Ovary (tissue), 9 donors: Measurements from ENCODE around the gene IFITM10. TPM values are rescaled to one million over a fixed set of nuclear protein-coding genes. Genes with fewer than 3 reads are reported as not detected.

ENCODE experiments used
- DNase-seq, 5 donors: peaks; one replicate each; pipeline ENCODE4 v3.0.0-alpha.2; 2019 to 2020
- H3K27ac ChIP-seq, 2 donors: fragments of 200-600 bp; one replicate each; pipeline versions ENCODE4 v1.5.1 to v1.8.0; 2019 to 2022
- H3K27me3 ChIP-seq: fragments of 200-600 bp; one replicate; pipeline ENCODE4 v1.8.0; 2022
- H3K36me3 ChIP-seq: fragments of 200-600 bp; sonication (generic); one replicate; pipeline ENCODE4 v1.5.1; 2019
- H3K4me1 ChIP-seq: one replicate; pipeline ENCODE4 v1.8.1; 2013; ENCODE audit warnings: mild to moderate bottlenecking, moderate library complexity; ENCODE audit not compliant: insufficient read depth
- H3K4me3 ChIP-seq: fragments of 200-600 bp; sonication (generic); one replicate; pipeline ENCODE4 v1.5.1; 2017
- H3K9me3 ChIP-seq, 2 donors: fragments of 200-600 bp in 1 of 2; sonication (generic) in 1 of 2; one replicate each; pipeline versions ENCODE4 v1.5.1 to v1.8.1; 2013 to 2019; ENCODE audit warnings: mild to moderate bottlenecking in 1 of 2, moderate library complexity in 1 of 2
- CTCF ChIP-seq, 3 donors: fragments of 450-650 bp in 2 of 3; fragments of 200-600 bp in 1 of 3; IDR thresholded peaks; one replicate each; pipeline versions ENCODE4 v1.5.1 to v1.8.0; 2016 to 2022; ENCODE audit warnings: antibody characterized with exemption in 3 of 3, mild to moderate bottlenecking in 1 of 3
- EP300 ChIP-seq: sonication (generic); formaldehyde crosslinking; IDR thresholded peaks from one replicate; pipeline ENCODE4 v1.6.1; 2017; ENCODE audit warnings: antibody characterized with exemption
- POLR2A ChIP-seq: fragments of 450-650 bp; IDR thresholded peaks from one replicate; pipeline ENCODE4 v1.6.1; 2017; ENCODE audit warnings: antibody characterized with exemption, mild to moderate bottlenecking, moderate library complexity
- WGBS, 3 donors: extraction: QIAGEN DNeasy Blood & Tissue Kit in 1 of 3; methylation state at CpG; one replicate each; pipeline versions ENCODE4 v1.1.5 to v1.1.7; 2013 to 2017; 5-methylcytosine and 5-hydroxymethylcytosine counted together
- intact Hi-C, 4 donors: fragments of 100-400 bp; cut with DNase I; formaldehyde crosslinking; loops; one replicate each; pipeline versions ENCODE4 v1.11.0 to v1.15.1; 2022 to 2023
- polyA plus RNA-seq, 2 donors: library from polyadenylated mRNA; stranded (reverse); fragments of 200-250 nt in 1 of 2; fragments of 350-450 nt in 1 of 2; fragmentation: Illumina TruSeq in 1 of 2; extraction: RNeasy Lipid Tissue Mini Kit (QIAGEN cat#74804) in 1 of 2; gene quantifications; one replicate each; pipeline ENCODE4 v1.2.3, GENCODE V29; 2013 to 2014
- total RNA-seq, 7 donors: library from RNA; depleted of rRNA in 2 of 7; stranded (reverse); fragments of >200 nt in 2 of 7; fragmentation: NEBNext Ultra II Directional in 3 of 7; extraction: Animal tissue kit (Norgen Biotek cat#: 25700) in 3 of 7; gene quantifications; one replicate each; pipeline versions ENCODE4 v1.1.0 to v1.2.4, GENCODE V29; 2016 to 2023
- donor health status: DM: no; HTN: no; CAD: no; lungs with moderate emphysema.
- donor health status: DM: no; HTN: no; CAD: no.
- donor health status: Bipolar disorder and iron deficiency.
- donor health status: DM: yes; HTN: yes; CAD: no.
- donor health status: DM: no; HTN: no; CAD: no.
- donor health status: DM: yes; HTN: yes; CAD: no.

IFITM10 gene
- total and polyA plus RNA-seq, 9 donors, result 0.15 to 3.6 (median 0.97) TPM

- H3K27ac ChIP-seq, result no peak overlapping the region
- no peaks in the 10 kb centered on the region for H3K36me3 ChIP-seq
- 74 to 86% (median 75%) methylated on average over 5 of the region's 5 CpGs for WGBS, 3 donors
- no peak for DNase-seq
- TF ChIP-seq EP300, result no peak
- TF ChIP-seq POLR2A, result no peak
- no peak for TF ChIP-seq CTCF (IDR thresholded peaks at IDR 0.05)
- H3K27me3 ChIP-seq, result no peaks in the 10 kb centered on the region
- intact Hi-C loops, result no loop called here
- no peaks in the 10 kb centered on the region for H3K9me3 ChIP-seq
- H3K4me3 ChIP-seq, result no peak overlapping the region
- peaks cover 3% of the 10 kb centered on the region for H3K4me1 ChIP-seq
Measured at GRCh38 chr11:1751531-1751921, 1.1 kb upstream of the IFITM10 start.

GRCh38 chr11:1750840-1751530 is 590 bp upstream of the IFITM10 start:
- Histone ChIP-seq H3K4me3 (no peak overlapping the region), H3K9me3 (no peaks in the 10 kb centered on the region), H3K27me3 (no peaks in the 10 kb centered on the region), H3K4me1 (peaks cover 3% of the 10 kb centered on the region), H3K36me3 (no peaks in the 10 kb centered on the region), H3K27ac (no peak overlapping the region)
- 41 to 45% (median 45%) methylated on average over 13 to 14 of the region's 14 CpGs for WGBS, 3 donors
- TF ChIP-seq CTCF (IDR thresholded peaks at IDR 0.05) (no peak), EP300 (no peak), POLR2A (no peak)
- intact Hi-C loops, result no loop called here
- DNase-seq, result no peak

- Histone ChIP-seq H3K9me3 (no peaks in the 10 kb centered on the region), H3K27me3 (no peaks in the 10 kb centered on the region), H3K27ac (no peak overlapping the region), H3K36me3 (no peaks in the 10 kb centered on the region), H3K4me3 (no peak overlapping the region), H3K4me1 (peaks cover 3% of the 10 kb centered on the region)
- WGBS, 3 donors, result 9 to 21% (median 13%) methylated on average over 17 to 25 of the region's 25 CpGs
- DNase-seq, result no peak
- no peak for TF ChIP-seq POLR2A
- TF ChIP-seq EP300, result no peak
- no peak for TF ChIP-seq CTCF (IDR thresholded peaks at IDR 0.05)
- intact Hi-C loops, result no loop called here
Measured at GRCh38 chr11:1749395-1750351, 722 bp downstream of the IFITM10 start.

GRCh38 chr11:1748636-1749394 is 1.6 kb downstream of the IFITM10 start:
- Histone ChIP-seq H3K9me3 (no peaks in the 10 kb centered on the region), H3K4me1 (peaks cover 6% of the 10 kb centered on the region), H3K27me3 (no peaks in the 10 kb centered on the region), H3K4me3 (no peak overlapping the region), H3K36me3 (no peaks in the 10 kb centered on the region), H3K27ac (no peak overlapping the region)
- TF ChIP-seq CTCF (IDR thresholded peaks at IDR 0.05) (no peak), EP300 (no peak), POLR2A (no peak)
- 1 to 2% (median 1%) methylated on average over 19 to 84 of the region's 84 CpGs for WGBS, 3 donors
- intact Hi-C loops, result no loop called here
- DNase-seq, result no peak
